ENCODE results near the gene KDM4C. TPM values are rescaled to one million over a fixed set of nuclear protein-coding genes. Genes with fewer than 3 reads are reported as not detected.

Gene KDM4C
- total and polyA plus RNA-seq, 2 donors = 20.3 to 36.2 TPM

DNA sequence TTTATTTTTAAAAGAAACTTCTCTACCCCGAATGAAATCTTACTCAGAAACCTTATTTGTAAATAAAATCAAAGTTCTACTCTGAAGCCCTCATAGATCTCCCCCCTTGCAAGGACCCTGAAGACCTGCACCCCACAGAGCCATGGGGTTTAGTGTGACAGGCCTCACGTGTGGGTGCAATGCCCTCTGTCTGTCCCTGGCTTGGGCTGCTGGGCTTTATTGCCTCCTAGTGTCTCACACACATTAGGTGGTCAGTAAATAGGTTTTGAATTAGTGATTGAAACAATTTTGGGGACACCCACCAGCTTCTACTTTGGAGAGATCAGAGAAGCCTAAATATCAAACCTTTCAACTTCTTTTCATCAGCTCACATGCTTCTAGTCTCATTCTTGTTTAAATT, 403.7 kb downstream of the KDM4C start:
- no peaks in the 10 kb centered on the region for H3K9me3 ChIP-seq (ENCODE audit: control insufficient read depth in 2 of 2, insufficient read depth in 1 of 2, low read length in 1 of 2)
- H3K4me1 ChIP-seq (ENCODE audit: control insufficient read depth in 2 of 2, insufficient read depth in 2 of 2, low read length in 2 of 2) = no peaks in the 10 kb centered on the region
- no peaks in the 10 kb centered on the region for H3K27me3 ChIP-seq (ENCODE audit: control insufficient read depth in 2 of 2, insufficient read depth in 1 of 2, low read length in 1 of 2)
- no peak overlapping the region for H3K4me3 ChIP-seq (ENCODE audit: low read length in 2 of 2)
- WGBS = 71% methylated on average over 2 of the region's 2 CpGs
- peaks cover 14 to 18% of the 10 kb centered on the region in 2 donors for H3K36me3 ChIP-seq (ENCODE audit: control insufficient read depth in 2 of 2, insufficient read depth in 2 of 2, low read length in 1 of 2)
- H3K27ac ChIP-seq (ENCODE audit: low read depth in 1 of 2, low read length in 1 of 2) = no peak overlapping the region
- no peak for DNase-seq (ENCODE audit: low read depth in 6 of 9, low spot score in 9 of 9)

DNA sequence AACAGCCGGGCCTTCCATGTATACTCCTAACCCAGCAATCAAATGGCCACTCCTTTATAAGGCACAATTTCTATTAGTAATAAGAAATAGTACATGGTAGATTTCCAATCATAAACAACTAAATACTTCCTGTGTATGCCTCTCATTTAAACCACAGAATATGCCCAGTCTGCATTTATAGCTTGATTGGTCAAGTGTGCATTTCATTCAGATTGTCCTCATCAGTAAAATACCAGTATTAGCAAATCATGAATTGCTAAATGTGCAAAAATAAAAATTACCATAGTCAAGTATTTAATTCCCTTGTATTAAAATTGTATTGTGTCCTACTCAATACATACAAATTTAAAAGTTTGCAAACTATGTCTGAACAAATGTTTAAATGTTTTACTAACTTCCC, 406.2 kb downstream of the KDM4C start:
- no peak overlapping the region for H3K27ac ChIP-seq (ENCODE audit: low read depth in 1 of 2, low read length in 1 of 2)
- no peaks in the 10 kb centered on the region for H3K9me3 ChIP-seq (ENCODE audit: control insufficient read depth in 2 of 2, insufficient read depth in 1 of 2, low read length in 1 of 2)
- WGBS = 55% methylated on average over 1 of the region's 1 CpG
- H3K4me3 ChIP-seq (ENCODE audit: low read length in 2 of 2) = no peak overlapping the region
- H3K36me3 ChIP-seq (ENCODE audit: control insufficient read depth in 2 of 2, insufficient read depth in 2 of 2, low read length in 1 of 2) = peaks cover 14 to 26% of the 10 kb centered on the region in 2 donors
- no peaks in the 10 kb centered on the region for H3K27me3 ChIP-seq (ENCODE audit: control insufficient read depth in 2 of 2, insufficient read depth in 1 of 2, low read length in 1 of 2)
- no peaks in the 10 kb centered on the region for H3K4me1 ChIP-seq (ENCODE audit: control insufficient read depth in 2 of 2, insufficient read depth in 2 of 2, low read length in 2 of 2)
- no peak for DNase-seq (ENCODE audit: low read depth in 6 of 9, low spot score in 9 of 9)

DNA sequence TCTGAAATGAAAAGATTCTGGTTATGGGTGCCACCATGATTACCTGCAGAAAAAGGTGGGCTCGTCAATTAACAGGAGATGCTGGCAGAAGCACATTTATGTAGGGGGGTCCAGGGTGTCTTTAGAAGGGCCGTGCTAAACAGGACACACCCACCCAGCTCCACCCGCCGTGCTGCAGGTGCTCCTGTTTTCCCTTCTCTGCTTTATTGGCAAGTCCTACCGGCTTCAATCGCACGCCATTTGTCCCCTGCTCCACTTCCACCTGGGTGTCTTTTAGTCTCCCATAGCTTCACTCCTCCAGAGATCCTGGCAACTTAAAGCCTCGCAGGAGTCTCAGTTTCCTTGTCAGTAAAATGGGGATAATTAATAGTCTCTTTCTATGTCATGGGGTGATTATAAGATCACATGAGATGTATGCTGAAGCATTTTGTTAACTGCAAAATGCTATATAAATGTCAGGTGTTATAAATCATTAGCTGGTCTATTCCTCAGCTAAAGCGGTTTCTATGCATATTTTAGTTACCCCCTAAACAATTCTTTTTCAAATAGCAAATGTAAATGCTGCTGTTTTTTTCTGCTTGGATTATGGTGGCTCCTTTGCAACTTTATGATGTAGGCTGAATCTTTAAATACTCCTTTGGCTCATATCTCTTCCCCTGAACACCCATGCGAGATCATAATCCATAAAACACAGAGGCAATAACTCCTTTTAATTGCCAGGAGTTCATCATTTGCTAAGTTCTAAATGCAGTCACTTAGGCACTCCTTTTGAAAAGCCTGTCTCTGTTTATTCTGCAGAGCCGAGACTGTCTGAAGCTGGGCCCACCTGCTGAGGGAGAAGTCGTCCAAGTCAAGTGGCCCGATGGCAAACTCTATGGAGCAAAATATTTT, 406.9 kb downstream of the KDM4C start:
- no peak for DNase-seq (ENCODE audit: low read depth in 6 of 9, low spot score in 9 of 9)
- WGBS = 84% methylated on average over 13 of the region's 13 CpGs
- no peak overlapping the region for H3K4me3 ChIP-seq (ENCODE audit: low read length in 2 of 2)
- no peaks in the 10 kb centered on the region for H3K9me3 ChIP-seq (ENCODE audit: control insufficient read depth in 2 of 2, insufficient read depth in 1 of 2, low read length in 1 of 2)
- no peaks in the 10 kb centered on the region for H3K4me1 ChIP-seq (ENCODE audit: control insufficient read depth in 2 of 2, insufficient read depth in 2 of 2, low read length in 2 of 2)
- H3K27me3 ChIP-seq (ENCODE audit: control insufficient read depth in 2 of 2, insufficient read depth in 1 of 2, low read length in 1 of 2) = no peaks in the 10 kb centered on the region
- H3K27ac ChIP-seq (ENCODE audit: low read depth in 1 of 2, low read length in 1 of 2) = no peak overlapping the region
- H3K36me3 ChIP-seq (ENCODE audit: control insufficient read depth in 2 of 2, insufficient read depth in 2 of 2, low read length in 1 of 2) = peaks cover 14 to 26% of the 10 kb centered on the region in 2 donors

DNA sequence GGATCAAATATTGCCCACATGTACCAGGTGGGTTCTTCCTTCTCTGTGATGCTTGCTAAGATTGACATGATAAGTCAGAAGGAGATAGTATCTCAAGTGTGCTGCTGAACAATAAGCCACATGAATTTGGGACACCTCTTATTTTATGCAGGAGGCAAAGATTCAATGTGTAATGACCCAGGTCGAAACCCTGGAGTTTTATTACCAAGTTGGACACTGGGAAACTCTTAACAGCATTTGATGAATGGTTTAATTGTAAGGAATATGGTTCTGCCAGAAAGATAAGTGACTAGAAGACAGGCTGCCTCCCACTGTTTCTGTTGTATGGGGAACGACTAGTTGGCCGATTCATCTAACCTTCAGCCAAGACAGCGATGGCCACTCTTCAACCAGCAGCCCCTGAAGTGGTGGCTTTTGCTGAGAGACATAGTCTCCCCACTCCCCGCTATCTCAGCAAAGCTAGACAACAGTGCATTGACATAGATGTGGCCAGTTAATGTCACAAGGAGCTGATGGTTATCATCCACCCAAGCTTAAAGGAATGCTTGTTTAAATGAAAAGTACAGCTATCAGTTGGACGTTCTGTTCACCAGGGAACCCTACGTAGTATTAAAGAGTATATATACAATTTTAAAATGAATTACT, 407.7 kb downstream of the KDM4C start:
- H3K27me3 ChIP-seq (ENCODE audit: control insufficient read depth in 2 of 2, insufficient read depth in 1 of 2, low read length in 1 of 2) = no peaks in the 10 kb centered on the region
- WGBS = 92% methylated on average over 7 of the region's 7 CpGs
- H3K4me1 ChIP-seq (ENCODE audit: control insufficient read depth in 2 of 2, insufficient read depth in 2 of 2, low read length in 2 of 2) = no peaks in the 10 kb centered on the region
- peaks cover 14 to 25% of the 10 kb centered on the region in 2 donors for H3K36me3 ChIP-seq (ENCODE audit: control insufficient read depth in 2 of 2, insufficient read depth in 2 of 2, low read length in 1 of 2)
- no peak overlapping the region for H3K4me3 ChIP-seq (ENCODE audit: low read length in 2 of 2)
- no peaks in the 10 kb centered on the region for H3K9me3 ChIP-seq (ENCODE audit: control insufficient read depth in 2 of 2, insufficient read depth in 1 of 2, low read length in 1 of 2)
- no peak for DNase-seq (ENCODE audit: low read depth in 6 of 9, low spot score in 9 of 9)
- no peak overlapping the region for H3K27ac ChIP-seq (ENCODE audit: low read depth in 1 of 2, low read length in 1 of 2)

DNA sequence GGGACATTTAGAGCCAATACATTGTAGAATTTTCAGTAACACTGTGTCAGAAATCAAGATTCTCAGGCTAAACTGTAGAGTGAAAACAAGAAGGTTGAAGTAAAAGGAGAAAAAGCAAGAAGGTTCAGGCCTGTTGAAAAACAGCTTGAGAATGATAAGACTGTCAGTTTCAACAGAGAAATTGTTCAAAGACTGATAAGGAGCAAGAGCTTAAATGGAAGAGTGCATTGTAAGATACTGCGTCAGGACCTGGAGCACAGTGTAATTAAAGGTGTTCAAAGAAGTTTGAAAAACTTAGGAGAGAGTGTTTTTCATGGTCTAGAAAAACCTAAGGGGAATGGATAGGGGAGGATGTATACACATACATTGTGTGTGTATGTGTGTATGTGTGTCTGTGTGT, 408.3 kb downstream of the KDM4C start:
- H3K36me3 ChIP-seq (ENCODE audit: control insufficient read depth in 2 of 2, insufficient read depth in 2 of 2, low read length in 1 of 2) = peaks cover 16 to 24% of the 10 kb centered on the region in 2 donors
- H3K4me3 ChIP-seq (ENCODE audit: low read length in 2 of 2) = no peak overlapping the region
- DNase-seq (ENCODE audit: low read depth in 6 of 9, low spot score in 9 of 9) = no peak
- no peak overlapping the region for H3K27ac ChIP-seq (ENCODE audit: low read depth in 1 of 2, low read length in 1 of 2)
- no peaks in the 10 kb centered on the region for H3K4me1 ChIP-seq (ENCODE audit: control insufficient read depth in 2 of 2, insufficient read depth in 2 of 2, low read length in 2 of 2)
- 99% methylated on average over 1 of the region's 1 CpG for WGBS
- H3K27me3 ChIP-seq (ENCODE audit: control insufficient read depth in 2 of 2, insufficient read depth in 1 of 2, low read length in 1 of 2) = no peaks in the 10 kb centered on the region
- H3K9me3 ChIP-seq (ENCODE audit: control insufficient read depth in 2 of 2, insufficient read depth in 1 of 2, low read length in 1 of 2) = no peaks in the 10 kb centered on the region

DNA sequence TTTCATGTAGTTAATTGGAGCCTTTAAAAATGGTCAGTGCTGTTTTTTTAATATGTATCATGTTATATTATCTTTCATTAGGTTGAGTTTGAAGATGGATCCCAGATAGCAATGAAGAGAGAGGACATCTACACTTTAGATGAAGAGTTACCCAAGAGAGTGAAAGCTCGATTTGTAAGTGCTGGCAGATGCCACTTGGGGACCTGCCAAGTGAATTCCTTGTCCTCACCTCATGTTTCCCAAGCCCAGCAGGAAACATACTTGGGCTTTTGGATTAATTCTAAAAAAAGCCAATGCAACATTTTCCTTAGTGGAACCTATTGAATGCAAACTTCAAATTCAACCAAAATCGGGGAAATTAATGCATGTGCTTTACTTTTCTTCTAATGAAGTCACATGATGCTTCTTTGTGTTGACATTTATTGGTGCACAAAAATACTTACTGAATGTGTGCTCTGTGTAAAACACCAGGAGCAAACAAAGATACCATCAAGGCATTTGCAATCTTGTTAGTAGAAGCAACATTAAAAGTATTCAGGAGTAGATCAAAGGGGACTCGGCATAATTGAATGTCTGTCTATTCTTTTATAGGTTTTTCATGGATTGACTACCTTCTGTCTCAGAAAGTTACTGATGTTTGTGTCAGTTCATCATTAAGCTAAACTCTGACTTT, 412.1 kb downstream of the KDM4C start:
- peaks cover 32 to 33% of the 10 kb centered on the region in 2 donors for H3K36me3 ChIP-seq (ENCODE audit: control insufficient read depth in 2 of 2, insufficient read depth in 2 of 2, low read length in 1 of 2)
- no peak for DNase-seq (ENCODE audit: low read depth in 6 of 9, low spot score in 9 of 9)
- H3K27ac ChIP-seq (ENCODE audit: low read depth in 1 of 2, low read length in 1 of 2) = no peak overlapping the region
- H3K27me3 ChIP-seq (ENCODE audit: control insufficient read depth in 2 of 2, insufficient read depth in 1 of 2, low read length in 1 of 2) = no peaks in the 10 kb centered on the region
- no peaks in the 10 kb centered on the region for H3K4me1 ChIP-seq (ENCODE audit: control insufficient read depth in 2 of 2, insufficient read depth in 2 of 2, low read length in 2 of 2)
- 96% methylated on average over 3 of the region's 3 CpGs for WGBS
- no peaks in the 10 kb centered on the region for H3K9me3 ChIP-seq (ENCODE audit: control insufficient read depth in 2 of 2, insufficient read depth in 1 of 2, low read length in 1 of 2)
- no peak overlapping the region for H3K4me3 ChIP-seq (ENCODE audit: low read length in 2 of 2)

DNA sequence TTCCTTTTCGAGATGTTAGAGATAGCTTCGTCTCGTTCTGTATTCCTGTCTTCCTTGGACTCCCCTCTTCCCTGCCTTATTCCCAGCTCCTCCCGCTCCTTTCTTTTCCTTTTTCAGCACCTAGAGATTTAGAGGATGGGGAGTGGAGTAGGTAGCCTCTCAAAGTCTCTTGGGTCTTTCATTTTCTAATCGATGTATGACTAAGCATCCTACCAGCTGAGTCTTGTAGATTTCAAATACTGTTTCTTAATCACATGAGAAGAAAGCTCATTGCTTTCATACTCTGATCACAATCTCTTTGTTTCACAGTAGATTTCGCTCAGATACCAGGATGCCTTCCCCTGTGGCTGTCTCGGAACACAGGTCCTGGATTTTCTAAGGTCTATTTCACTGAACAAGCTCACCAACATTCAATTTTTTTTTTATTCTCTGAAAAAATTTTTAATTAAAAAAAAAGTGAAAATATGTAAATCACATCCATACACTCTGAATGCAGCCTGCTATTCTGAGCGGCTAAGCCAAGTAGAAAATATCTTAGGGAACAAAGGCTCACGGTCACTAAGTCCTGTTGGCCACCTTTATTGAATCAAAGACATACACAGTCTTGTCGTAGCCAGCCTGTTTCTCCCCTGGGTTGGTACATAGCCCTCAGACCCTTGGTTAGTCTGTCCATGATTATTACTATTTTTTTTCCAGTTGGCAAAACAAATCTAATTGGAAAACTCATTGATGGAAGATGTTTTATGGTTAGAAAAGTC, 413.8 kb downstream of the KDM4C start:
- Histone ChIP-seq H3K36me3 (ENCODE audit: control insufficient read depth in 2 of 2, insufficient read depth in 2 of 2, low read length in 1 of 2) (peaks cover 26 to 27% of the 10 kb centered on the region in 2 donors), H3K4me3 (ENCODE audit: low read length in 2 of 2) (no peak overlapping the region), H3K27me3 (ENCODE audit: control insufficient read depth in 2 of 2, insufficient read depth in 1 of 2, low read length in 1 of 2) (no peaks in the 10 kb centered on the region), H3K9me3 (ENCODE audit: control insufficient read depth in 2 of 2, insufficient read depth in 1 of 2, low read length in 1 of 2) (no peaks in the 10 kb centered on the region), H3K4me1 (ENCODE audit: control insufficient read depth in 2 of 2, insufficient read depth in 2 of 2, low read length in 2 of 2) (no peaks in the 10 kb centered on the region), H3K27ac (ENCODE audit: low read depth in 1 of 2, low read length in 1 of 2) (no peak overlapping the region)
- 98% methylated on average over 10 of the region's 10 CpGs for WGBS
- no peak for DNase-seq (ENCODE audit: low read depth in 6 of 9, low spot score in 9 of 9)

DNA sequence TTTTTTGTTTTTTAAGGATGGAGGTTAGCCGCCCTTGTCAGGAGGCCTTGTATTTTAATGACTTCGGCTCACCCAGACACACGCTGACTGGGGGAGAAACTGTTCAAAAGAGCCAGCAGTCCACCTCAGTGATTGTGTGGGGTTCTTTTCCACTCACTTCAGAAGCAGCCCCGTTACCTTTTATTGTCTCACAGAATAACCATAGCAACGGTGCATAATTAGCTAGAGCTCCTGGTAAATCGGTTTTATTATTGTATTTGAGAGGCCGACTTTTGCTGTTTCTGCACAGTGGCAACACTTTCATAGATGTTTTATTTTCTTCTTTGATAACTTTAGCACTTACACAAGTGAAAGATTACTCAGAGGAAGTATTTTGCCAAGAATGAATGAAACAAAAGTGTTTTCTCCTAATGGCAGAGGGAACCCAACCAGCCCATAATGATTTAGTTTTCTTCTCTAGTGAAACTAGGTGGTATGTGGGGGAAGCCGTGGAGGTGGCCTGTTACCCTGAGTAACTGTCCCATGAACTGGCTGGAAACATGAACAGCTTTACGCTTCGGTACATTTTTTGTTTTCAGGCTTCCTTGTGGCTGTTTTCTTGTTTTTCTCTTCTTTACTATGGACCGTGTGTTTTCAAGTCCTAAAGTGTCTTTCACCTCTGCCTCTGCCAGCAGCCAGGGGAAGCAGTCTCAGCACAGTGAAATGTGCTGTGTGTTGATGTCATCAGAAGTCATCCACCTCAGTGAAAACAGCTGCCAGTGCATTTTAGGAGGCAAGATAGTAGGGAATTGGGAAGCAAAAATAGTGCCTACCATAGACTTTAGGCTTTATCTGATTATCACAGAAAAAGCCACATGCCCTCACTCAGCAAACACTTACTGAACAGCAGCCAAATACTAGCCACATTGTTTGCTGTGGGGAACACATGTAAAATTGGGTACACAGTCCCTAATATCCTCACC, 414.7 kb downstream of the KDM4C start:
- Histone ChIP-seq H3K9me3 (ENCODE audit: control insufficient read depth in 2 of 2, insufficient read depth in 1 of 2, low read length in 1 of 2) (no peaks in the 10 kb centered on the region), H3K4me3 (ENCODE audit: low read length in 2 of 2) (no peak overlapping the region), H3K27ac (ENCODE audit: low read depth in 1 of 2, low read length in 1 of 2) (no peak overlapping the region), H3K4me1 (ENCODE audit: control insufficient read depth in 2 of 2, insufficient read depth in 2 of 2, low read length in 2 of 2) (no peaks in the 10 kb centered on the region), H3K27me3 (ENCODE audit: control insufficient read depth in 2 of 2, insufficient read depth in 1 of 2, low read length in 1 of 2) (no peaks in the 10 kb centered on the region), H3K36me3 (ENCODE audit: control insufficient read depth in 2 of 2, insufficient read depth in 2 of 2, low read length in 1 of 2) (peaks cover 23 to 26% of the 10 kb centered on the region in 2 donors)
- WGBS = 96% methylated on average over 11 of the region's 11 CpGs
- DNase-seq (ENCODE audit: low read depth in 6 of 9, low spot score in 9 of 9) = no peak
